BE2C (cell line): ENCODE data around the gene ZNF212.

ENCODE experiments used
- DNase-seq: peaks from one replicate; pipeline ENCODE4 v3.0.0-alpha.2; 2020
- H3K27me3 ChIP-seq: fragments of 250-450 bp; sonication (Bioruptor Pico); 2 replicates; pipeline ENCODE4 v1.5.1; 2020; ENCODE audit warnings: mild to moderate bottlenecking
- H3K36me3 ChIP-seq: fragments of 250-450 bp; sonication (Bioruptor Pico); 2 replicates; pipeline ENCODE4 v1.5.1; 2020; ENCODE audit warnings: mild to moderate bottlenecking
- H3K4me1 ChIP-seq: fragments of 250-450 bp; sonication (Bioruptor Pico); 2 replicates; pipeline ENCODE4 v1.5.1; 2020
- H3K4me3 ChIP-seq: 2 replicates; pipeline ENCODE4 v1.5.1; 2011; ENCODE audit warnings: low read depth, low read length
- H3K9me3 ChIP-seq: fragments of 250-450 bp; sonication (Bioruptor Pico); 2 replicates; pipeline ENCODE4 v1.5.1; 2020
- TF ChIP-seq, protein P1 (sequence below): IDR thresholded peaks from 2 replicates; pipeline ENCODE4 v1.5.1; 2012; ENCODE audit warnings: mild to moderate bottlenecking, low read depth, low read length

Gene ZNF212

DNA sequence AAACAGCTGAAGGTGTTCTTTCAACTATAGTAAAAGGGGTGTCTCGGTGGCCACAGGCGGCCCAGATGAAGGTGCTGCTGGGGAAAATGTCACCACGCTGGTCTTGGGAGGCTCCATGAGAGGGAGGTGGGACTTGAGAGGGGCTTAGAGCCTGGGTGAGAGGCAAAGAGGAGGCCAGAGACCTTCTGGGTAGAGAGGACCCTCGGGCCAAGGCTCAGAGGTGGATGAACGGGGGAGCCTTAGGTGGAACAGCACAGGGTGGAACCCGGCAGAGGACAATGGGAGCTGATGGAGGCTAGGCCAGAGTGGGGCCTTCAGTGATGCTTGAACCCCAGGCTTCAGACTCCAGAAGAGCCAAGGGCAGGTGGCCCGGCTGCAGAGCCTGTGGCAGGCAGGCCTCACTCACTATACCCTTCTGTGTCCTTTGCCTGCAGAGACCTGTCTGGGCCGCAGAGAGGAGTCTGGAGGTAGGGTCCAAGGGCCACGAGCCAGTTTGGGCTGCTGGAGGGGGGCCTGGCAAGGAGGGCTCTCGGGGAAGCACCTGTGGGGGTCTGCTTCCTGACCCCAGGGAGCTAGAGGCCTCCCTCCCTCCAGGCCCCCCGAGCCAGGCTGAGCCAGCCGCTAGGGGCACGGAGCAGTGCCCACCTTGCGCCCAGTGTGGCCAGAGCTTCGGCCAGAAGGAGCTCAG, 54.6 kb downstream of the ZNF212 start:
- H3K27me3 ChIP-seq, result no peaks in the 10 kb centered on the region
- H3K4me1 ChIP-seq, result no peaks in the 10 kb centered on the region
- no peaks in the 10 kb centered on the region for H3K36me3 ChIP-seq
- TF ChIP-seq, protein P1, sequence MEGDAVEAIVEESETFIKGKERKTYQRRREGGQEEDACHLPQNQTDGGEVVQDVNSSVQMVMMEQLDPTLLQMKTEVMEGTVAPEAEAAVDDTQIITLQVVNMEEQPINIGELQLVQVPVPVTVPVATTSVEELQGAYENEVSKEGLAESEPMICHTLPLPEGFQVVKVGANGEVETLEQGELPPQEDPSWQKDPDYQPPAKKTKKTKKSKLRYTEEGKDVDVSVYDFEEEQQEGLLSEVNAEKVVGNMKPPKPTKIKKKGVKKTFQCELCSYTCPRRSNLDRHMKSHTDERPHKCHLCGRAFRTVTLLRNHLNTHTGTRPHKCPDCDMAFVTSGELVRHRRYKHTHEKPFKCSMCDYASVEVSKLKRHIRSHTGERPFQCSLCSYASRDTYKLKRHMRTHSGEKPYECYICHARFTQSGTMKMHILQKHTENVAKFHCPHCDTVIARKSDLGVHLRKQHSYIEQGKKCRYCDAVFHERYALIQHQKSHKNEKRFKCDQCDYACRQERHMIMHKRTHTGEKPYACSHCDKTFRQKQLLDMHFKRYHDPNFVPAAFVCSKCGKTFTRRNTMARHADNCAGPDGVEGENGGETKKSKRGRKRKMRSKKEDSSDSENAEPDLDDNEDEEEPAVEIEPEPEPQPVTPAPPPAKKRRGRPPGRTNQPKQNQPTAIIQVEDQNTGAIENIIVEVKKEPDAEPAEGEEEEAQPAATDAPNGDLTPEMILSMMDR, result no peak
- no peak overlapping the region for H3K4me3 ChIP-seq
- H3K9me3 ChIP-seq, result no peaks in the 10 kb centered on the region
- no peak for DNase-seq

GRCh38 chr7:149294634-149295480, 55.4 kb downstream of the ZNF212 start:
- TF ChIP-seq, protein P1, result no peak
- Histone ChIP-seq H3K36me3 (no peaks in the 10 kb centered on the region), H3K27me3 (no peaks in the 10 kb centered on the region), H3K4me1 (no peaks in the 10 kb centered on the region), H3K9me3 (no peaks in the 10 kb centered on the region), H3K4me3 (no peak overlapping the region)
- DNase-seq, result no peak

DNA sequence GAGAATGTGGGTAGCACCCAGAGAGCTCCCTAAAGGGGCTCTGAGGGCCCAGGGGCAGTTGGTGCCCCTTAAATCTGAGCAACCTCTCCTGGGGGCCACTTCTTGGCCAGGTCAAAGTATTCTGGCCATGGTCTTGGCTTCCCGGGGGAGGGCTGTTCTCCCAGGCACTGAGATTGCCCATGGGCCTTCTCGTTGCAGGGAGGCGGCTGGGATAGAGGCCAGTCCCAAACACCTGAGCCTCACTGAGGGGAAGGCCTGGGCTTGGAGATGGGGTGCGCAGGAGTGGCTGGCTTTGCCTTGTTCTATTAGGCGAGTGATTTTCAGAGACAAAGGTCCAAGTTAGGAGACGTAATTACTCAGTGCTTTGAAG, 56.0 kb downstream of the ZNF212 start:
- H3K4me3 ChIP-seq, result no peak overlapping the region
- no peaks in the 10 kb centered on the region for H3K4me1 ChIP-seq
- H3K9me3 ChIP-seq, result no peaks in the 10 kb centered on the region
- H3K36me3 ChIP-seq, result no peaks in the 10 kb centered on the region
- TF ChIP-seq, protein P1, result no peak
- H3K27me3 ChIP-seq, result no peaks in the 10 kb centered on the region
- DNase-seq, result no peak

GRCh38 chr7:149296368-149296767, 56.9 kb downstream of the ZNF212 start:
- Histone ChIP-seq H3K27me3 (no peaks in the 10 kb centered on the region), H3K4me3 (no peak overlapping the region), H3K9me3 (no peaks in the 10 kb centered on the region), H3K36me3 (no peaks in the 10 kb centered on the region), H3K4me1 (no peaks in the 10 kb centered on the region)
- no peak for DNase-seq
- TF ChIP-seq, protein P1, result no peak

- H3K9me3 ChIP-seq, result no peaks in the 10 kb centered on the region
Observed at GRCh38 chr7:149297034-149297755, 57.7 kb downstream of the ZNF212 start.

More at GRCh38 chr7:149297034-149297755, 57.7 kb downstream of the ZNF212 start:
- no peaks in the 10 kb centered on the region for H3K36me3 ChIP-seq
- no peak overlapping the region for H3K4me3 ChIP-seq
- H3K27me3 ChIP-seq, result no peaks in the 10 kb centered on the region
- no peak for DNase-seq
- H3K4me1 ChIP-seq, result no peaks in the 10 kb centered on the region
- TF ChIP-seq, protein P1, result no peak
